ENCODE measurements around the gene IRAK1.
A peak's percentile ranks its signal among the peaks of the same experiment; 100 is the strongest.

Gene IRAK1

DNA sequence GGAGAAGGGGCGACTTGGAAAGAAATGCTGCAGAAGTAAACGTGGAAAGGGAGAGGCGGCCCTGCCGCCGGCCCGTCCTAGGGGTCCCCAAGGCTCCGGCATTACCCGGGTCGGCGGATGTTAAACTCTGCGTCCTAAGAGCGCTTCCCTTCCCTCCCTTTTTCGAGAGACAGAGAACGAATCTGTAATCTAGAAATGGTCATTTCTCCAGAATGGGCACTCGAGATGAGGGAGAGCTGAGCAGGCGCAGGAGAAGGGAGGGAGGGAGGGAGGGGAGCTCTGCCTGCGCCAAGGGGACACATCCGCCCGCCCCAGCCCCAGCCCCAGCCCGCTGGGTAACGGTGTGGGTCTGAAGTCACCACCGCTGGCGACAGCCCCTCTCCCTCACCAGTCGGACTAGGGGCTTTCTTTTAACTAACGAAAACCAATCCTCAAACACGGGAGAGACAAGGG, 49.8 kb downstream of the IRAK1 start:
- no peak for DNase-seq

DNA sequence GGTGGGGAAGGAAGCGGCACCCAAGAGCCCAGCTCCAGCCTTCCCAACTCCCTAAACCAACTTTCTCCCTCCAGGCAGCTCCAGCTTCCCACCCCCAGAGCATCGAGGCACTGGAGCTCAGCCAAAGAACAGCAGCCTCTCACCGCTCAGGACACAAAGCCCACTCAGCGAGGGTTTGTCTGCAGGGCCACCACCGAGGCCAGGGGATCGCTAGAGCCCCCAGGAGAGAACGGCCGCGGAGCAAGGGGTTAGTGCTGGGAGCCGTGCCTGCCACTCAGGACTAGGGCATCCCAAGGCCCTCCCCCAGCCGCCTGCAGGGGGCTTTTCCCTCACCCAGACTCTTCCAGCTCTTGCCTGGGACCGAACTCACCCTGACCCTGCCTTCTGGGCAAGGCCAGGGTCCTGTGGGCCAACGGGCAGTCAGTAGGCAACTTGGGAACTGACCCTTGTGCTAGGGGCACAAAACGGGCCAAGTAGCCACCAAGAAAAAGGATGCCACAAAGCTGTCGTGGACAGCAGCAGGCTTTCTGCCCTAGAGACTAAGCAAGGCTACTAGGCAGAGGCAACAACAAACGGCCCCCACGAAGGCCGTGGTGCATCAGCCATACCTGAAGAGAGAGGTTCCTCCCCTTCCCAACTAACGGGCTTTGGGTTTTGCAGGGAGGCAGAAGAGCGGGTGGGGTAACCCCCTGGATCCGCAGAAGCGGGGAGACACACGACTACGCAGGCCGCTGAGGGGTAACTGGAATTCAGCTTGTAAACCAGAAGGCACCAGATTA, 50.4 kb downstream of the IRAK1 start:
- DNase-seq, result peak; percentile 32

GRCh38 chrX:153968754-153969124, 51.0 kb downstream of the IRAK1 start:
- DNase-seq, result peak; percentile 71

GRCh38 chrX:153968255-153968654, 51.4 kb downstream of the IRAK1 start:
- DNase-seq, result no peak

DNA sequence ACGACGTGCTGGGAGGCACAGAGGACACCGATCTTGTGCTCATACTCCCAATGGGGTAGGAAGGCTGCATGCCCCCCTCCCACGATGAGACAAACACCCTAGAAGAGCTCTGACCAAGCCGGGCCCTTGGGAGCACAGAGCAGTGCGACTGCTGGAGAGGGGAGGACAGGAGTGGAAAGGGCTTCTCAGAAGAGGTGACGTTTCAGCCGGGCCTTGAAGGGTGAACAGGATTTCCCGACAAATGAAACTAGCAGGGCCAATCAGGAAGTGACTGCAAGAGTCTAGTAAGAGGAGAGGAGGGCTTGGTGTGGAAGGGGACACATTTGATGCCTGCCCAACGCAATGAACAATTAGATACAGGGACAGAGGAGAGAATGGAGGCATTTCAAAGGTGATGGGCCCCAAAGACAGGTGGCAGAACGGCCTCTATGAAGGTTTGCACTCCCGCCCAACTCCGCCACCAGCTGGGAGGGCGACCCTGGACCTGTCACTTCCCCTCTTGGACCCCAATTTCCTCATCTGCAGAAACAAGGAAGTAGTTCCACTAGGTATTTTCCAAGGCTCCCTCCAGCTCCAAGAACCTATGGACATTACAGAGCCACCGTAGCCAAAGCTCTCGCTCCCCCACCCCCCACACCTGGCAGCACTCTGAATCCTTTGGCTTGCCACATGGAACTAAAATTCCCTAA, 52.0 kb downstream of the IRAK1 start:
- peak; percentile 33 for DNase-seq

DNA sequence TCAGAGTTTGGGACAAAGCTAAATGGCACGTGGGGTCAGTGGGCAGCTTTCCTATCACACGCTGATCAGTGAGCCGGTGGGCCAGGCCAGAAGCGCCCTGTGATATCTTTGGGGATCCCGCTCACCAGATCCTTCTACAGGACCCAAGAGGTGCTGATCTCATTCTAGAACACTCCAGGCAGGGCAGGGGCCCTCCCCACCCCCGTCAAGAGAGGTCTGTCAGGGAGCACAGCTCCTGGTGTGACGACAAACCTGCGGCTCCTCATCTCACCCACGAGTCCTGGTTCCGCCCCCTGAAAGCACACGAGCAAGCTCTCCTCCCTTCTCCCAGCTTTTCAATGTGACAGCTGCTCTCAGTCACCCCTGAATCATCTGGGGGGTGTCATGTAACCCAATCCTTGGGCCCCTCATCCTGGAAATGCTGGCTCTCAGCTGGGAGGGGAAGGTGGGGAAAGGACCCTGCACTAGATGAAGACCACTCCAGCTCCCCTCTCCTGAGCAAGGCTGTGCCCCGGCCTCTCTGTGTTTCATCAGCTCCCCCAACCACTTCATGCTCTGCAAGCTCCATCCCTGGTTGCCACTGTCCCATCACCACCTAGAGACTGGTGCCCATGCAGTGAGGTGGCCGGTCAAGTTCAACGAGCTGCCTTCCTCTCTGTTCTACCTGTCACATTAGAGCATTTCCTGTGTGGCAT, 52.7 kb downstream of the IRAK1 start:
- DNase-seq, result no peak

DNA sequence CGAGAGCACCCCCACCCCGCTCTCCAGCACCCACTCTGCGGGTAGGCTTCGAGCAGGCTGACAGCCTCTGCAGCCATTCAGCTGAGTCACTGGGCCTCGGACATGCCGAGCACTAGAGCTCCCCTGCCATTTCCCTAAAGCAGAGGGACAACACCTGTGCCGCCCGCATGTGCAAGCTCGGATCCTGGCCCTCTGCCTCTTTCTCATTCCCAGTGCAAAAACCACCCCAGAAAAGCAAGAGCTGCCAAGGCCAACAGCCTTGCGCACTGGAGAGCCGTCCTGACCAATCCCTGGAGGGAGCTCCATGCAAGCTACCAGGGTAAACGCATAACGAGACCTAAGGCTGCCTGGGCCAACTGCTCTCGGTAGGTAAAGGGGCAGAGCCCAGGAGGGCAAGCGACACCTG, 53.4 kb downstream of the IRAK1 start:
- DNase-seq, result no peak

DNA sequence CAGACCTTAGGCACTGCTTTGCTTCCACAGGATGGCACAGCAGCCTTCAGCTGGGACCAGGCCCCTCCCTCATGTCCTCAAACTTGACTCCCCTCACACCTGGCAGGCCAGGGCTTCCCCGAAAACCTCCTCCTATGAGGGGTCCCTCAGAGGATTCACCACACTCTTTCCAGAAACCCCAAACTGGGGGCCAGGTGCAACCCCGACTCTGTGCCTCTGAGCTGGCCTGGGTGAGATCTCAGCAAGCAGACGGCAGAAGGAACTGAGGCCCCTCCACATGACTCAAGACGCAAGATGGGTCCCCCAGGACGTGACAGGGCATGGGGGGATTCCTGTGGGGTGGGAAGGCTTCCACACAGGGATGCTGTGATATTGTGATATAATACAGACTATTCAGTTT, 54.3 kb downstream of the IRAK1 start:
- no peak for DNase-seq

DNA sequence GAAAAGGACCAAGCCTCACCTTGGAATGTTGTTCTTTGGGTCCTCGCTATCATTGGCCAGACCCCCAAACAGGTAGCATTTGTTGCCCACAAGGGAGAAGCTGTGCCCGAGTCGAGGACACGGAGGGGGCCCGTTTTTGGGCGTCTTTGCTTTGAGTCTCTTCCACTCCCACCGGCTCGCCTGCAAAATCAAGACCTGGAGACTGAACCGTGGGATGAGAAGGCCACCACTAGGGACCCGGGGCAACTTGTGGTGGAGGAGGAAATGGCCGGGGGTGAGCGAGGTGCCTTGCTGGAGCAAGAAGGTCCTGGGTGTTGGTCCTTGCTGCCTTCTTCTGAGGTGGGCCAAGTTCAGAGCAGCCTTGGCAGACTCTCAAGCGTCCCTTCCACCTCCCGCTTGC, 55.6 kb downstream of the IRAK1 start:
- DNase-seq, result no peak

DNA sequence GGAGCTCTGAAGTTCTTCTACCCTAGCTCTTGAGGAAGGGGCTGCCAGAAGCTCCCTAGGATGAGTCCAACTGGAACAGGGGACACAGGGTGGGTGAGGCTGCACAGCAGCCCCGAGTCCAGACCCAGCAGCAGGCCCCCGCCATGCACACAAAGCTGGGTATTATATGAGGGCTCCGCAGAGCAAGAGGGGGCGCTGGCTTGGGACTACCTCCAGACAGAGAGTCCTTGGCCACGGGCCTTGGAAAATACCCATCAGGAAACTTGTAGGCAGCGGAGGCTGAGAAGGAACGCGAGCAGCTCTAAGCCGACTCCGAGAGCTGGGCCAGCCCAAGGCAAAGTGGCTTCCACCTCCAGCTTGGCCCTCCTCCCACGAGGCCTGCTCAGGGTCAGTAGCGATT, 56.2 kb downstream of the IRAK1 start:
- no peak for DNase-seq

GRCh38 chrX:153961292-153961691, 58.4 kb downstream of the IRAK1 start:
- no peak for DNase-seq

DNA sequence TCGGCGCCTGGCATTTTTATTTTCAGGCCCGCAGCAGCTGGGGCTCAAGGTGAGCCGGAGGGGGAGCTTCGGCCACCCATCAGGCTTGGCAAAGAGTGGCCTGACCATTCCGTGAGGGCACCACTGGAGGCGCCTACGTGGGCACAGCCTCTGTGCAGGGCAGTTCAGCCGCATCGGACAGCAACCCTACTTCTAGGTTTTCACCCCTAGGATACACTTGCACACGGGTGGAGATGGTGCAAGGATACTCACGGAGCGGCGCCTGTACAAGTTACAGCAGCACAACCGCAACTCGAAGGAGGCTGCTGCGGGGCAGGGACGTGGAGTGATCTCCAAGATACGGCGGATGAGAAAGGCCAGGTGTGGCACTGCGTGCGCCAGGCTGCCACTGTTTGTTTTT, 58.9 kb downstream of the IRAK1 start:
- no peak for DNase-seq

Data from hematopoietic multipotent progenitor cell treated with erythropoietin and hydrocortisone succinate and interleukin-3 and kit ligand, for 6 days (in vitro differentiated cells).